HG03103 (cell line): ENCODE data around the gene RPS28.

Experiments used
- ATAC-seq: cut with Tn5 transposase; IDR thresholded peaks from one replicate; pipeline ENCODE4 v1.9.1; 2021; ENCODE audit warnings: low read depth; ENCODE audit not compliant: unreplicated experiment

RPS28 gene

GRCh38 chr19:8319807-8320520, 1.3 kb upstream of the RPS28 start:
- no peak for ATAC-seq

GRCh38 chr19:8320564-8321066, 681 bp upstream of the RPS28 start:
- no peak for ATAC-seq

- no peak for ATAC-seq
These were observed 816 bp downstream of the RPS28 start for GRCh38 chr19:8321986-8322637.

- ATAC-seq, result no peak
These were observed 1.3 kb downstream of the RPS28 start for GRCh38 chr19:8322638-8322997.

- ATAC-seq, result no peak
These were observed 2.5 kb downstream of the RPS28 start for GRCh38 chr19:8323781-8324185.

GRCh38 chr19:8324186-8325050, 3.1 kb downstream of the RPS28 start:
- no peak for ATAC-seq

- ATAC-seq, result no peak
These were observed 4.2 kb downstream of the RPS28 start for GRCh38 chr19:8325454-8325853.

GRCh38 chr19:8329996-8330395, 8.7 kb downstream of the RPS28 start:
- no peak for ATAC-seq

GRCh38 chr19:8331263-8331845, 10.1 kb downstream of the RPS28 start:
- no peak for ATAC-seq

GRCh38 chr19:8332976-8333766, 11.9 kb downstream of the RPS28 start:
- no peak for ATAC-seq

GRCh38 chr19:8333767-8334457, 12.6 kb downstream of the RPS28 start:
- ATAC-seq, result no peak

- ATAC-seq, result no peak
These were observed 13.4 kb downstream of the RPS28 start for GRCh38 chr19:8334458-8335342.

- no peak for ATAC-seq
These were observed 14.2 kb downstream of the RPS28 start for GRCh38 chr19:8335343-8336071.

- no peak for ATAC-seq
These were observed 14.8 kb downstream of the RPS28 start for GRCh38 chr19:8336072-8336569.

- no peak for ATAC-seq
These were observed 15.4 kb downstream of the RPS28 start for GRCh38 chr19:8336660-8337059.

GRCh38 chr19:8337728-8338127, 16.4 kb downstream of the RPS28 start:
- ATAC-seq, result no peak

GRCh38 chr19:8338835-8339234, 17.5 kb downstream of the RPS28 start:
- ATAC-seq, result no peak
